GM12878 (cell line): Measurements from ENCODE around the gene NPB. TPM values are rescaled to one million over a fixed set of nuclear protein-coding genes. Genes with fewer than 3 reads are reported as not detected.

ENCODE experiments used
- ATAC-seq: fragments of 200-7000 bp; cut with Tn5 transposase; 3 replicates; pipeline ENCODE4 v1.9.1; 2020; ENCODE audit warnings: mild to moderate bottlenecking, moderate library complexity
- BruUV-seq: library from RNA; stranded (reverse); fragments of 400-500 nt; replicated peaks from 2 replicates; lab custom pipeline; 2021; lab: Mats Ljungman, UMichigan
- CTCF ChIA-PET: fragments of 300-600 bp; sonication (Branson Sonifier 250); formaldehyde crosslinking; extraction: SDS; loops from one replicate; lab custom pipeline; 2021; ENCODE audit warnings: inconsistent platforms; lab: Yijun Ruan, JAX
- POLR2A ChIA-PET: fragments of 350-600 bp; formaldehyde crosslinking; extraction: SDS; loops from one replicate; lab custom pipeline; 2021; ENCODE audit warnings: inconsistent platforms; lab: Charles Lee
- RAD21 ChIA-PET: fragments of 300-600 bp; sonication (Branson Sonifier 250); formaldehyde crosslinking; loops from one replicate; lab custom pipeline; 2023; ENCODE audit warnings: antibody characterized with exemption; ENCODE audit not compliant: unreplicated experiment; lab: Charles Lee
- SMC1A ChIA-PET: fragments of 300-600 bp; sonication (Branson Sonifier 250); formaldehyde crosslinking; loops from one replicate; lab custom pipeline; 2023; ENCODE audit not compliant: unreplicated experiment, uncharacterized antibody; lab: Charles Lee
- DNase-seq: peaks from one replicate; pipeline ENCODE4 v3.0.0-alpha.2; 2011; ENCODE audit warnings: low read depth, low spot score
- FAIRE-seq: peaks from 3 replicates; lab custom pipeline; 2011; peaks lifted over from hg19 to GRCh38; lab: Jason Lieb, UNC
- H2AFZ ChIP-seq: 2 replicates; pipeline ENCODE4 v1.6.0; 2011; ENCODE audit warnings: low read depth, low read length, control low read depth; ENCODE audit not compliant: control insufficient read depth
- H3K27ac ChIP-seq: 2 replicates; pipeline ENCODE4 v1.5.1; 2011; ENCODE audit warnings: control low read depth; ENCODE audit not compliant: control insufficient read depth, insufficient read depth
- H3K27me3 ChIP-seq, 2 experiments: replicated peaks in 1 of 2; 2 replicates each; pipeline versions ENCODE4 v1.6.0 to v1.6.1; 2011; ENCODE audit warnings: low read length in 1 of 2; ENCODE audit not compliant: control insufficient read depth in 2 of 2, insufficient read depth in 2 of 2
- H3K36me3 ChIP-seq, 2 experiments: 2 replicates each; pipeline ENCODE4 v1.5.1; 2011; ENCODE audit warnings: low read length in 1 of 2; ENCODE audit not compliant: control insufficient read depth in 2 of 2, insufficient read depth in 2 of 2
- H3K4me1 ChIP-seq: 2 replicates; pipeline ENCODE4 v1.6.1; 2011; ENCODE audit warnings: mild to moderate bottlenecking, low read length, moderate library complexity, mixed read lengths; ENCODE audit not compliant: control insufficient read depth, insufficient read depth
- H3K4me2 ChIP-seq: 2 replicates; pipeline ENCODE4 v1.6.0; 2011; ENCODE audit warnings: control low read depth; ENCODE audit not compliant: control insufficient read depth, insufficient read depth
- H3K4me3 ChIP-seq: fragments of 200-600 bp; sonication (generic); 2 replicates; pipeline ENCODE4 v1.5.1; 2016
- H3K79me2 ChIP-seq: 2 replicates; pipeline ENCODE4 v1.6.0; 2011; ENCODE audit warnings: low read length; ENCODE audit not compliant: control insufficient read depth, insufficient read depth
- H3K9ac ChIP-seq: 2 replicates; pipeline ENCODE4 v1.8.0; 2011; ENCODE audit warnings: low read length, control low read depth, mixed read lengths; ENCODE audit not compliant: control insufficient read depth, insufficient read depth
- H3K9me3 ChIP-seq: replicated peaks from 3 replicates; pipeline ENCODE4 v1.5.1; 2011; ENCODE audit warnings: mild to moderate bottlenecking, low read length; ENCODE audit not compliant: control insufficient read depth, insufficient read depth
- H4K20me1 ChIP-seq: 2 replicates; pipeline ENCODE4 v1.6.0; 2011; ENCODE audit not compliant: control insufficient read depth, insufficient read depth
- CREM ChIP-seq: IDR thresholded peaks from 2 replicates; pipeline ENCODE4 v1.6.1; 2014; ENCODE audit warnings: antibody characterized with exemption, low read depth
- IRF3 ChIP-seq: fragments of 450-650 bp; IDR thresholded peaks from 2 replicates; pipeline ENCODE4 v1.6.1; 2014; ENCODE audit warnings: mild to moderate bottlenecking
- IRF5 ChIP-seq: fragments of 450-650 bp; IDR thresholded peaks from 2 replicates; pipeline ENCODE4 v1.6.1; 2017; ENCODE audit warnings: borderline replicate concordance
- NR2C1 ChIP-seq: fragments of 450-650 bp; IDR thresholded peaks from 2 replicates; pipeline ENCODE4 v1.6.1; 2017; ENCODE audit warnings: antibody characterized with exemption, mild to moderate bottlenecking, moderate library complexity
- RCOR1 ChIP-seq: conservative IDR thresholded peaks from 2 replicates; pipeline ENCODE4 v1.6.1; 2012; ENCODE audit warnings: low read depth, low read length, improper control_type of control experiment
- SMAD5 ChIP-seq: IDR thresholded peaks from 2 replicates; pipeline ENCODE4 v1.6.1; 2016; ENCODE audit warnings: antibody characterized with exemption, low read depth
- YBX1 ChIP-seq: fragments of 450-650 bp; IDR thresholded peaks from 2 replicates; pipeline ENCODE4 v1.6.1; 2016; ENCODE audit warnings: antibody characterized with exemption
- YY1 ChIP-seq: IDR thresholded peaks from 2 replicates; pipeline ENCODE4 v1.6.1; 2011; ENCODE audit warnings: low read depth, mild to moderate bottlenecking, low read length
- ZBTB4 ChIP-seq: fragments of 450-650 bp; formaldehyde crosslinking; IDR thresholded peaks from 2 replicates; pipeline ENCODE4 v1.4.0; 2022; ENCODE audit warnings: mild to moderate bottlenecking, moderate library complexity
- ZZZ3 ChIP-seq: IDR thresholded peaks from 2 replicates; pipeline ENCODE4 v1.6.1; 2011; ENCODE audit warnings: low read depth; ENCODE audit not compliant: control insufficient read depth, insufficient read length
- WGBS: methylation state at CpG from one replicate; pipeline ENCODE4 v1.1.6; 2016; ENCODE audit warnings: low lambda C conversion rate; ENCODE audit not compliant: insufficient replicate concordance, insufficient coverage; ENCODE audit errors: missing lambda C conversion rate; 5-methylcytosine and 5-hydroxymethylcytosine counted together
- in situ Hi-C: fragments of 300-500 bp; cut with MboI; formaldehyde crosslinking; loops from 9 replicates; pipeline ENCODE4 v1.14.3; 2018; ENCODE audit warnings: mixed read lengths
- intact Hi-C: fragments of 100-400 bp; cut with micrococcal nuclease; formaldehyde crosslinking; loops from one replicate; pipeline ENCODE4 v1.14.2; 2022; ENCODE audit not compliant: unreplicated experiment
- polyA plus RNA-seq, 11 experiments: library from polyadenylated mRNA; depleted of rRNA in 4 of 11; unstranded in 6 of 11; stranded (reverse) in 5 of 11; fragments of >200 nt; fragmentation: Nextera tagmentation in 4 of 11; fragmentation: Illumina TruSeq in 1 of 11; extraction: Ambion mirVana in 4 of 11; extraction: Trizol in 1 of 11; gene quantifications; 1 replicate in 1 of 11; 2 replicates in 10 of 11; pipeline versions ENCODE4 v1.2.1 to v1.2.3, GENCODE V29; 2011 to 2016; ENCODE audit warnings: inconsistent platforms in 2 of 11, missing spikeins in 2 of 11, low read depth in 1 of 11
- total RNA-seq, 4 experiments: library from RNA; depleted of rRNA in 3 of 4; stranded (reverse); fragments of >200 nt in 3 of 4; fragmentation: Illumina TruSeq in 1 of 4; extraction: Trizol in 1 of 4; gene quantifications; 2 replicates each; pipeline versions ENCODE4 v1.2.1 to v1.2.3, GENCODE V29; 2013 to 2021

NPB gene
- total and polyA plus RNA-seq, 10 of the 15 experiments (the other 5 are each of a cell fraction or from before 2014, with no cell fraction given) = 0.03 to 0.40 (median 0.15) TPM; not detected in 2

- ChIA-PET RAD21 (no interaction called here), SMC1A (no interaction called here)
- in situ Hi-C loops = no loop called here
- WGBS = 51% methylated on average over 15 of the region's 15 CpGs
- H3K36me3 ChIP-seq = peaks cover 0 to 2% of the 10 kb centered on the region in 2 experiments; a peak in 1 of 4 replicates
- H3K9ac ChIP-seq = no peak overlapping the region
- H3K9me3 ChIP-seq = no peaks in the 10 kb centered on the region
- TF ChIP-seq IRF3 = no peak
- TF ChIP-seq ZZZ3 = no peak
- TF ChIP-seq NR2C1 = no peak
- TF ChIP-seq RCOR1 = no peak
- TF ChIP-seq CREM = no peak
- TF ChIP-seq YBX1 = no peak
- TF ChIP-seq, all 136 proteins: peak for 0
- Histone ChIP-seq H2AFZ (no peak overlapping the region), H3K27ac (no peak overlapping the region), H3K4me2 (no peak overlapping the region), H3K27me3 (no peaks in the 10 kb centered on the region), H3K4me3 (no peak overlapping the region), H4K20me1 (no peaks in the 10 kb centered on the region), H3K79me2 (peaks cover 10% of the 10 kb centered on the region), H3K4me1 (peaks cover 3% of the 10 kb centered on the region; the same call in 1 of the 2 replicates)
- ATAC-seq (no peak), FAIRE-seq (no peak), DNase-seq (no peak)
- BruUV-seq = no TSS peak
- POLR2A ChIA-PET = interaction anchor here (1.1 kb wide), 1 partner anchor 28 kb away, joined by 3 read pairs; no protein-coding TSS in a partner anchor
- intact Hi-C loops = no loop called here
- CTCF ChIA-PET = no interaction called here
Measured at GRCh38 chr17:81939218-81939617, 37.2 kb downstream of the NPB start.

- Histone ChIP-seq H3K79me2 (peaks cover 10% of the 10 kb centered on the region), H2AFZ (no peak overlapping the region), H4K20me1 (no peaks in the 10 kb centered on the region), H3K4me2 (no peak overlapping the region), H3K9ac (no peak overlapping the region), H3K9me3 (no peaks in the 10 kb centered on the region), H3K27me3 (no peaks in the 10 kb centered on the region), H3K4me1 (peaks cover 3% of the 10 kb centered on the region; the same call in 1 of the 2 replicates), H3K4me3 (no peak overlapping the region), H3K27ac (no peak overlapping the region), H3K36me3 (no peaks in the 10 kb centered on the region)
- ChIA-PET RAD21 (no interaction called here), POLR2A (no interaction called here), CTCF (no interaction called here), SMC1A (no interaction called here)
- ATAC-seq (no peak), FAIRE-seq (no peak), DNase-seq (no peak)
- intact Hi-C loops = no loop called here
- WGBS = 78% methylated on average over 19 of the region's 21 CpGs
- no TSS peak for BruUV-seq
- in situ Hi-C loops = no loop called here
- TF ChIP-seq YY1 (no peak), ZBTB4 (no peak), IRF5 (no peak), IRF3 (no peak), SMAD5 (no peak)
Measured at GRCh38 chr17:81939881-81940385, 37.9 kb downstream of the NPB start.
